B cell (primary cell): ENCODE results near the gene NBAS. TPM values are rescaled to one million over a fixed set of nuclear protein-coding genes. Genes with fewer than 3 reads are reported as not detected.

Experiments used
- ATAC-seq: fragments of 200-7000 bp; cut with Tn5 transposase; one replicate; pipeline ENCODE4 v1.10.0; 2021; ENCODE audit warnings: low read depth, mild to moderate bottlenecking, moderate number of reproducible peaks, moderate library complexity
- CTCF ChIA-PET: fragments of 350-600 bp; sonication (Branson Sonifier 250); formaldehyde crosslinking; loops from one replicate; lab custom pipeline; 2021; ENCODE audit warnings: antibody characterized with exemption, inconsistent platforms; lab: Charles Lee
- POLR2A ChIA-PET: fragments of 350-600 bp; sonication (Branson Sonifier 250); formaldehyde crosslinking; loops from one replicate; lab custom pipeline; 2021; ENCODE audit warnings: antibody characterized with exemption; lab: Charles Lee
- DNase-seq: peaks from one replicate; pipeline ENCODE4 v3.0.0; 2013
- H2AFZ ChIP-seq: 2 replicates; pipeline ENCODE4 v1.6.1; 2012; ENCODE audit warnings: mild to moderate bottlenecking, low read depth, low read length; ENCODE audit not compliant: insufficient read depth, poor library complexity, severe bottlenecking
- H3K27ac ChIP-seq, 2 donors: 1 replicate in 1 of 2; 2 replicates in 1 of 2; pipeline ENCODE4 v1.5.1; 2012 to 2013; ENCODE audit warnings: low read length in 2 of 2, mild to moderate bottlenecking in 2 of 2, moderate library complexity in 1 of 2
- H3K27me3 ChIP-seq, 4 experiments: fragments of 200-600 bp in 1 of 4; sonication (generic) in 1 of 4; replicated peaks in 1 of 4; 1 replicate in 2 of 4; 2 replicates in 2 of 4; pipeline versions ENCODE4 v1.6.1 to v1.7.0; 2013 to 2016; ENCODE audit warnings: low read length in 3 of 4, mild to moderate bottlenecking in 2 of 4, mixed read lengths in 1 of 4, moderate library complexity in 1 of 4; ENCODE audit not compliant: insufficient read depth in 4 of 4, control insufficient read depth in 3 of 4; ENCODE audit errors: control extremely low read depth in 1 of 4
- H3K36me3 ChIP-seq, 2 experiments: replicated peaks in 1 of 2; 1 replicate in 1 of 2; 2 replicates in 1 of 2; pipeline versions ENCODE4 v1.6.1 to v1.7.1; 2013; ENCODE audit warnings: low read length in 1 of 2; ENCODE audit not compliant: insufficient read depth in 2 of 2, control insufficient read depth in 1 of 2; ENCODE audit errors: control extremely low read depth in 1 of 2, extremely low read depth in 1 of 2
- H3K4me1 ChIP-seq, 2 donors: fragments of 200-600 bp in 1 of 2; sonication (generic) in 1 of 2; 1 replicate in 1 of 2; 2 replicates in 1 of 2; pipeline versions ENCODE4 v1.5.1 to v1.6.1; 2013 to 2017; ENCODE audit warnings: low read length in 2 of 2; ENCODE audit not compliant: control insufficient read depth in 2 of 2, insufficient read depth in 2 of 2
- H3K4me2 ChIP-seq: replicated peaks from 2 replicates; pipeline ENCODE3; 2012; ENCODE audit warnings: mild to moderate bottlenecking, low read depth, low read length; ENCODE audit not compliant: poor library complexity, severe bottlenecking
- H3K4me3 ChIP-seq, 5 experiments: fragments of 200-600 bp in 1 of 5; sonication (generic) in 1 of 5; 1 replicate in 3 of 5; 2 replicates in 2 of 5; pipeline versions ENCODE4 v1.5.1 to v1.7.0; 2011 to 2016; ENCODE audit warnings: low read length in 4 of 5, mild to moderate bottlenecking in 4 of 5, low read depth in 2 of 5, control low read depth in 1 of 5, moderate library complexity in 1 of 5; ENCODE audit not compliant: insufficient read depth in 1 of 5; ENCODE audit errors: control extremely low read depth in 1 of 5, extremely low read depth in 1 of 5
- H3K79me2 ChIP-seq: fragments of 200-600 bp; sonication (generic); one replicate; pipeline ENCODE4 v1.6.0; 2016; ENCODE audit warnings: low read length; ENCODE audit not compliant: control insufficient read depth, insufficient read depth
- H3K9ac ChIP-seq: fragments of 200-600 bp; sonication (generic); 2 replicates; pipeline ENCODE4 v1.6.1; 2017; ENCODE audit warnings: mild to moderate bottlenecking, low read length, moderate library complexity
- H3K9me3 ChIP-seq, 3 donors: one replicate each; pipeline versions ENCODE4 v1.6.1 to v1.7.1; 2013; ENCODE audit warnings: low read length in 2 of 3; ENCODE audit not compliant: control insufficient read depth in 2 of 3, insufficient read depth in 1 of 3; ENCODE audit errors: control extremely low read depth in 1 of 3
- H4K20me1 ChIP-seq: 2 replicates; pipeline ENCODE4 v1.6.0; 2012; ENCODE audit warnings: mild to moderate bottlenecking, low read length; ENCODE audit not compliant: insufficient read depth, control insufficient read depth, poor library complexity, severe bottlenecking
- H3K27ac Mint-ChIP-seq: one replicate; pipeline ENCODE4 v1.8.0; 2021; ENCODE audit warnings: mixed read lengths
- H3K27me3 Mint-ChIP-seq: one replicate; pipeline ENCODE4 v1.8.0; 2021; ENCODE audit warnings: mixed read lengths
- H3K4me1 Mint-ChIP-seq: one replicate; pipeline ENCODE4 v1.8.0; 2021; ENCODE audit warnings: mixed read lengths
- H3K4me3 Mint-ChIP-seq: one replicate; pipeline ENCODE4 v1.8.0; 2021; ENCODE audit warnings: mixed read lengths
- H3K9me3 Mint-ChIP-seq: one replicate; pipeline ENCODE4 v1.8.0; 2022; ENCODE audit warnings: mixed read lengths; ENCODE audit not compliant: insufficient read depth
- EZH2 ChIP-seq: IDR thresholded peaks from 2 replicates; pipeline ENCODE4 v1.6.1; 2012; ENCODE audit warnings: borderline replicate concordance, low read depth, mild to moderate bottlenecking, moderate library complexity, low read length; ENCODE audit not compliant: insufficient read depth, poor library complexity, severe bottlenecking
- WGBS: methylation state at CpG from one replicate; pipeline ENCODE4 v1.1.5; 2013; ENCODE audit warnings: missing lambda C conversion rate; ENCODE audit not compliant: insufficient coverage; 5-methylcytosine and 5-hydroxymethylcytosine counted together
- intact Hi-C: fragments of 100-400 bp; cut with micrococcal nuclease; formaldehyde crosslinking; loops from one replicate; pipeline ENCODE4 v1.10.0; 2022
- polyA plus RNA-seq: library from polyadenylated mRNA; depleted of rRNA; stranded (reverse); fragments of >200 nt; gene quantifications from 2 replicates; pipeline ENCODE4 v1.2.3, GENCODE V29; 2012
- total RNA-seq, 2 donors: library from RNA; stranded (reverse); fragments of 120-200 nt in 1 of 2; gene quantifications; 1 replicate in 1 of 2; 2 replicates in 1 of 2; pipeline versions ENCODE4 v1.2.3 to v1.2.4, GENCODE V29; 2013 to 2022
- TF ChIP-seq, protein P1 (sequence below): fragments of 200-600 bp; IDR thresholded peaks from one replicate; pipeline ENCODE4 v1.8.0; 2022; ENCODE audit warnings: antibody characterized with exemption, mild to moderate bottlenecking

Gene NBAS
- total and polyA plus RNA-seq, 2 donors (not counting 1 experiment from before 2014, with no cell fraction given), result 10.6 to 37.3 TPM

DNA sequence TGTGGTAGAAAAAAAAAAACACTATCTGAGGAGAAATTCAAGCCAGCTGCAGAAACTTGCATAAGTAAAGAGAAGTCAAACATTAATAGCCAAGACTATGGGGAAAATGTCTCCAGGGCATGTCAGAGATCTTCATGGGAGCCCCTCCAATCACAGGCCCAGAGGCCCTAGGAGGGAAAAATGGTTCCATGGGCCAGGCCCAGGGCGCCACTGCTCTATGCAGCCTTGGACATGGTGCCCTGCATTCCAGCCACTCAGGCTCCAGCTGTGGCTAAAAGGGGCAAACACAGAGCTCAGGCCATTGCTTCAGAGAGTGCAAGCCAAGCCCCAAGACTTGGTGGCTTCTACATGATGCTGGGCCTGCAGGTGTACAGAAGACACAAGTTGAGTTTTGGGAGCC is 354.7 kb downstream of the NBAS start:
- ATAC-seq (no peak), DNase-seq (no peak)
- Histone ChIP-seq H3K79me2 (no peaks in the 10 kb centered on the region), H3K27ac (no peak overlapping the region), H2AFZ (no peak overlapping the region), H4K20me1 (no peaks in the 10 kb centered on the region), H3K9me3 (no peaks in the 10 kb centered on the region), H3K9ac (no peak overlapping the region), H3K4me3 (no peak overlapping the region), H3K4me1 (no peaks in the 10 kb centered on the region), H3K4me2 (no peak overlapping the region), H3K27me3 (no peaks in the 10 kb centered on the region), H3K36me3 (peaks cover 2 to 3% of the 10 kb centered on the region in 2 experiments)
- 100% methylated on average over 1 of the region's 1 CpG for WGBS
- no peaks in the 10 kb centered on the region for H3K27me3 Mint-ChIP-seq
- H3K27ac Mint-ChIP-seq, result no peak overlapping the region
- POLR2A ChIA-PET, result no interaction called here
- no peak overlapping the region for H3K4me3 Mint-ChIP-seq
- no peak for TF ChIP-seq EZH2
- TF ChIP-seq, protein P1, sequence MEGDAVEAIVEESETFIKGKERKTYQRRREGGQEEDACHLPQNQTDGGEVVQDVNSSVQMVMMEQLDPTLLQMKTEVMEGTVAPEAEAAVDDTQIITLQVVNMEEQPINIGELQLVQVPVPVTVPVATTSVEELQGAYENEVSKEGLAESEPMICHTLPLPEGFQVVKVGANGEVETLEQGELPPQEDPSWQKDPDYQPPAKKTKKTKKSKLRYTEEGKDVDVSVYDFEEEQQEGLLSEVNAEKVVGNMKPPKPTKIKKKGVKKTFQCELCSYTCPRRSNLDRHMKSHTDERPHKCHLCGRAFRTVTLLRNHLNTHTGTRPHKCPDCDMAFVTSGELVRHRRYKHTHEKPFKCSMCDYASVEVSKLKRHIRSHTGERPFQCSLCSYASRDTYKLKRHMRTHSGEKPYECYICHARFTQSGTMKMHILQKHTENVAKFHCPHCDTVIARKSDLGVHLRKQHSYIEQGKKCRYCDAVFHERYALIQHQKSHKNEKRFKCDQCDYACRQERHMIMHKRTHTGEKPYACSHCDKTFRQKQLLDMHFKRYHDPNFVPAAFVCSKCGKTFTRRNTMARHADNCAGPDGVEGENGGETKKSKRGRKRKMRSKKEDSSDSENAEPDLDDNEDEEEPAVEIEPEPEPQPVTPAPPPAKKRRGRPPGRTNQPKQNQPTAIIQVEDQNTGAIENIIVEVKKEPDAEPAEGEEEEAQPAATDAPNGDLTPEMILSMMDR, result no peak
- CTCF ChIA-PET, result no interaction called here
- no peaks in the 10 kb centered on the region for H3K4me1 Mint-ChIP-seq
- intact Hi-C loops, result no loop called here
- peaks cover under 1% of the 10 kb centered on the region for H3K9me3 Mint-ChIP-seq

DNA sequence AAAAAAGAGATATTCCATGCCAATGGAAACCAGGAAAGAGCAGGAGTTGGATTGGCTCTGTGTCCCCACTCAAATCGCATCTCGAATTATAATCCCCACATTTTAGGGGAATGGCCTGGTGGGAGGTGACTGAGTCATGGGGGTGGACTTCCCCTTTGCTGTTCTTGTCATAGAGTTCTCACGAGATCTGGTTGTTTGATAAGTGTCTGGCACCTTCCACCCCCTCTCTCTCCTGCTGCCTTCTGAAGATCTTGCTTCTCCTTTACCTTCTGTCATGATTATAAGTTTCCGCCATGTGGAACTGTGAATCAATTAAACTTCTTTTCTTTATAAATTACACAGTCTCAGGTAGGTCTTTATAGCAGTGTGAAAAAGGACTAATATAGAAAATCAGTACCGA is 355.6 kb downstream of the NBAS start:
- intact Hi-C loops, result no loop called here
- H3K36me3 ChIP-seq, result peaks cover 2 to 3% of the 10 kb centered on the region in 2 experiments
- ATAC-seq (no peak), DNase-seq (no peak)
- no peak overlapping the region for H2AFZ ChIP-seq
- H3K27ac Mint-ChIP-seq, result no peak overlapping the region
- no peak for TF ChIP-seq EZH2
- TF ChIP-seq, protein P1, result no peak
- WGBS, result 89% methylated on average over 1 of the region's 5 CpGs
- no peaks in the 10 kb centered on the region for H3K27me3 Mint-ChIP-seq
- H3K27me3 ChIP-seq, result no peaks in the 10 kb centered on the region
- no peak overlapping the region for H3K4me3 ChIP-seq
- H3K9me3 Mint-ChIP-seq, result no peaks in the 10 kb centered on the region
- ChIA-PET POLR2A (no interaction called here), CTCF (no interaction called here)
- H3K9ac ChIP-seq, result no peak overlapping the region
- H4K20me1 ChIP-seq, result no peaks in the 10 kb centered on the region
- no peaks in the 10 kb centered on the region for H3K9me3 ChIP-seq
- H3K4me1 Mint-ChIP-seq, result no peaks in the 10 kb centered on the region
- H3K4me3 Mint-ChIP-seq, result no peak overlapping the region
- no peak overlapping the region for H3K27ac ChIP-seq
- no peaks in the 10 kb centered on the region for H3K79me2 ChIP-seq
- H3K4me2 ChIP-seq, result no peak overlapping the region
- H3K4me1 ChIP-seq, result no peaks in the 10 kb centered on the region
